Adipocyte (in vitro differentiated cells): ENCODE results near the gene PDCD1.
A peak's percentile ranks its signal among the peaks of the same experiment; 100 is the strongest.
"Not testable (repeated sequence)": the region's sequence is repeated elsewhere in the genome, so short reads cannot be mapped to it uniquely, and the experiment has no call there.

Source experiments
- DNase-seq: peaks from one replicate; pipeline ENCODE4 v3.0.0-alpha.2; 2015; ENCODE audit warnings: low read depth
- H3K27me3 ChIP-seq: replicated peaks from 2 replicates; pipeline ENCODE4 v1.7.0; 2013; ENCODE audit warnings: mild to moderate bottlenecking, low read length, moderate library complexity; ENCODE audit not compliant: control insufficient read depth, insufficient read depth
- H3K36me3 ChIP-seq: 2 replicates; pipeline ENCODE4 v1.7.0; 2013; ENCODE audit warnings: low read length, mild to moderate bottlenecking, moderate library complexity; ENCODE audit not compliant: control insufficient read depth, insufficient read depth, severe bottlenecking
- H3K4me1 ChIP-seq: 2 replicates; pipeline ENCODE4 v1.7.0; 2013; ENCODE audit warnings: mild to moderate bottlenecking, low read length, moderate library complexity; ENCODE audit not compliant: control insufficient read depth, insufficient read depth
- H3K4me3 ChIP-seq: 2 replicates; pipeline ENCODE4 v1.7.0; 2013; ENCODE audit warnings: mild to moderate bottlenecking, low read length, moderate library complexity
- H3K9ac ChIP-seq: 2 replicates; pipeline ENCODE4 v1.7.0; 2013; ENCODE audit warnings: mild to moderate bottlenecking, low read length, moderate library complexity
- H3K9me3 ChIP-seq: 2 replicates; pipeline ENCODE4 v1.7.0; 2013; ENCODE audit warnings: mild to moderate bottlenecking, low read length, moderate library complexity; ENCODE audit not compliant: control insufficient read depth

Gene PDCD1

DNA sequence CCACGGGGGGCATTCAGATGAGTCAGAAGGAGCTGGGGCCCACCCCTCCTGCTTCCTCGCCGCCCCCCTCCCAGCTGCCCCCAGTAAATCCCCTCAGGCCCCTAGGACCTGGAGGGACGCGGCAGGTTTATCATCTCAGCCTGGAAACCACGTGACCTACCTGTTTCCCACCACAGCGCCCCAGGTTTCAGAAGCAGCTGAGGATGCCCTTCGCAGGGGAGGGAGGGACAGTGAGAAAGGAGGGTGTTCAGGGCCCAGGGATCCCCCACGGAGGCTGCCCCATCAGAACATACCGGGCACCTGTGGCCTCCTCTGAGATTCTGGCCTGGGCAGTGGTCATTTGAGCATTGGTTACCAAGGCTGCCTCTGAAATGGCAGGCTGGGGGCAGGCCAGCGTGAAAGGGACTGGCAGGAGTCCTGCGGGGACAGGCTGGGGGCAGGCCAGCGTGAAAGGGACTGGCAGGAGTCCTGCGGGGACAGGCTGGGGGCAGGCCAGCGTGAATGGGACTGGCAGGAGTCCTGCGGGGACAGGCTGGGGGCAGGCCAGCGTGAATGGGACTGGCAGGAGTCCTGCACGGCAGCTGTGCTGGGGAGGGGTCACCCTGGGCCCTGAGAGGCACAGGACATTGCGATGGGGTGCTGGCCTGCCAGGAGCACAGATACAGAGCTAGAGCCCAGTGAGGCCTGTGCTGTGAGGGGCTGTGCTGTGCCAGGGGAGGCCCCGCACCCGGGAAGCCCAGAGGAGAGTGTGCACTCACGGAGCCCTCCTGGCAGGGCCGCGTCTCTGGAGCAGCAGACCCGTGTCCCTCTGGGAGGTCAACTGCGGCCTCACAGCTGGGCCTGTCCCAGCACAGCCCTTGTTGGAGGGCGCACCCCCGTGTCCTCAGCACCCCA, 48.1 kb downstream of the PDCD1 start:
- peaks cover 27% of the 10 kb centered on the region for H3K27me3 ChIP-seq

DNA sequence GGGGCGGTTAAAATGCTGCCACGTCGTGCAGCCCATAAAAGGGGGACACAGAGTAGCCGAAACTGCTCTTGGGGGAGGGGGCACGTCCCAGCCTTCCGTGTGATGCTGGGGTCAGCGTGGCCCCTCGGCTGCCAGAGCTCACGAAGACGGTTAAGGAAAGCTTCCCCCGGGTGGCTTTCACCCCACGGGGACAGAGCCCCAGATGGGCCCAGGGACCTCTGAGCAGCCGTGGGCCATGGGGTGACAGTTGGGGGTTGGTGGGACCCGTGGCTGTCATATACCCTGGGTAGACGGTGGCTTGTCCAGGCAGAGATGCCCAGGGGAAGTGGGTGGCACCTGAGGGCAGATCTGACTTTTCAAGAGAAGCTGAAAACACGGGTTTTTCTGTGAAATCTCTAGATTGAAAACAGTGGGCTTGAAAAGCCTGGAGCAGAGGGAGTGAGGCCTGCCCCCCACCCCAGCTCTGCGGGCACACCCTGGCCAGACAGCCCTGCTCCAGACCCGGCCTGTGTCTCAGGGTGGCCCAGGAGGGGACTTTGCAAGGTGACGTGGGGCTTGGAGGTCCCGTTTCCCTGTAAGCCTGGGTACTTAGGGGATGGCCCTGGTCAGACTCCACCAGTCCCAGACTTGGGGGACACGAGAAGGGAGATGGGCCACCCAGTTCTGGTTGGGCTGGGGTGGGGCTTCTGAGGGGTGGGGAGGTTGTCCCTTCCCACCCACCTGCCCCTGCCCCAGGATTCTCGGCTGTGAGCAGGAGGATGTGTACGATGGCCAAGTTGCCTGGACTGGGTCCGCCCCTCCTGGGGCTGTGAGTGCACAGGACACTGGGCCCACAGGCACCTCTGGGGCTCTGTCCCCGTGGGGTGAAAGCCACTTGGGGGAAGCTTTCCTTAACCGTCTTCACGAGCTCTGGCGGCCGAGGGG, 49.0 kb downstream of the PDCD1 start:
- Histone ChIP-seq H3K9ac (no peak overlapping the region), H3K4me1 (no peaks in the 10 kb centered on the region)
- DNase-seq: no peak

More for the DNA sequence above, 48.1 kb downstream of the PDCD1 start:
- H3K9ac ChIP-seq: no peak overlapping the region
- no peak for DNase-seq
- no peaks in the 10 kb centered on the region for H3K36me3 ChIP-seq
- H3K4me1 ChIP-seq: no peaks in the 10 kb centered on the region
- H3K4me3 ChIP-seq: no peak overlapping the region
- no peaks in the 10 kb centered on the region for H3K9me3 ChIP-seq

DNA sequence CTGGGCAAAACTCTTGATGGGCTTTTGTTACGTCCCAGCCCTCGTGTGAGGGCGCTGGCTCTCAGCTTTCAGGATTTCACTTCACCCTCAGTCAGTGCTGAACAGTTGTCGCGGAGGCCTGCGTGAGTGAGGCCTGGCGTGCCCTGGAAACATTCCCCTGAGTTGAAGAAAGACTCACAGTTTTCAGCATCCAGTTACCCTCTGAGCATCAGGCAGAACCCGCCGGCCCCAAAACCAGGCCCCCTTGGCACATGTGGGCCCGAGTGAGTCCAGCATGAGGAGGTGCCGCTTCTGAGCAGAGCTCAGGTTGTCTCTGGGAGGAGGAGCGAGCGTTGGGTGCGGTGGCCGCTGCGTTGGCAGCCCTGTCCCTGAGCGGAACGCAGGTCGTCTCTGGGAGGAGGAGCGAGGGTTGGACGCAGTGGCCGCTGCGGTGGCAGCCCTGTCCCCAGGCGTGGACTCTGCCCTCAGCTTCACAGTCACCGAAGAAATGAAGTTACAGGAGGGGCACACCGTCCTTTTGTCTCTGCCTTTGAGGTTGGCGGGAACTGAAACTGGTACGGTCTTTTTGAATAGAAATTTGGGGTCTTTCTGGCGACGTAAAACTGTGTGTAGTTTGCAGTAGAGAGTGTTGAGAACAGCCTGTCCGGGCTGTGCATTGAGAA, 49.8 kb downstream of the PDCD1 start, which contains the start of gene NEU4:
NEU4 (plus strand) TSS at position 473 of the 662 bp plus-strand sequence. CDS start 5,292 bp downstream, outside the sequence.
- no peak for DNase-seq
- no peaks in the 10 kb centered on the region for H3K4me1 ChIP-seq
- H3K36me3 ChIP-seq: no peaks in the 10 kb centered on the region
- H3K27me3 ChIP-seq: peaks cover 28% of the 10 kb centered on the region
- H3K4me3 ChIP-seq: no peak within 1 kb of the TSS
- H3K9ac ChIP-seq: no peak within 1 kb of the TSS
- H3K9me3 ChIP-seq: no peaks in the 10 kb centered on the region

More for the DNA sequence above, 49.0 kb downstream of the PDCD1 start:
- Histone ChIP-seq H3K27me3 (peaks cover 23% of the 10 kb centered on the region), H3K4me3 (no peak overlapping the region), H3K9me3 (no peaks in the 10 kb centered on the region), H3K36me3 (no peaks in the 10 kb centered on the region)

DNA sequence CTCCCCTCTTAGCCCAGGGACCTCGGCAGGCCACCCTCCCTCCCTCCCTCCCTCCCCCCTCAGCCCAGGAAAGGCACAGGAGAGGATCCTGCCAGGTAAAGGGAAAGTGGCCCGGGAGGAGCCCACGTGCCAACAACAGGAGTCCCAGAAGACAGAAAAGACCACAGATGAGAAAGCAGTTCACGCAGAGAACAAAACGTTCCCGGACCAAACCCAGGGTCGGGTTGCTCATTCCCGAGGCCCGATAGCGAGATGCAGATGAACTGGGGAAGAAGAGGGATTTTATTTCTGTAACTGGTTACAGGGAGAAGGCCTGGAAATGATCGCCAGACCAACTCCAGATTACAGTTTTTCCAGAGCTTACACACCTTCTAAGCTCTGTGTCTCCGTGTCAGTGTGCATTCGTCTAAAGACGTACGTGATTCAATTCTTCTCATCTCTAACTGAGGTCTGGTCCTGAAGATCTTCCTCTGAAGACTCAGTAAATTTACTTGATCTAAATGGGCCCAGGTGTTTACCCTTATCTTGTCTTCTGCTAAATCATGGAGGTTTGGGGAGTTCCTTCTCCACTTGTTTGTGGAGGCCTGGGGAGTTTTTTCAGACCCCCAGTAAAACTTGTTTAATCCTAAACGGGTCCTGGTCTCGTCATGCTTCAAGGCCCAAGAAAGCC, 50.5 kb downstream of the PDCD1 start:
- Histone ChIP-seq H3K4me3 (no peak overlapping the region), H3K36me3 (no peaks in the 10 kb centered on the region), H3K9me3 (no peaks in the 10 kb centered on the region), H3K27me3 (peaks cover 31% of the 10 kb centered on the region), H3K9ac (no peak overlapping the region), H3K4me1 (peaks cover 3% of the 10 kb centered on the region)
- DNase-seq: no peak

DNA sequence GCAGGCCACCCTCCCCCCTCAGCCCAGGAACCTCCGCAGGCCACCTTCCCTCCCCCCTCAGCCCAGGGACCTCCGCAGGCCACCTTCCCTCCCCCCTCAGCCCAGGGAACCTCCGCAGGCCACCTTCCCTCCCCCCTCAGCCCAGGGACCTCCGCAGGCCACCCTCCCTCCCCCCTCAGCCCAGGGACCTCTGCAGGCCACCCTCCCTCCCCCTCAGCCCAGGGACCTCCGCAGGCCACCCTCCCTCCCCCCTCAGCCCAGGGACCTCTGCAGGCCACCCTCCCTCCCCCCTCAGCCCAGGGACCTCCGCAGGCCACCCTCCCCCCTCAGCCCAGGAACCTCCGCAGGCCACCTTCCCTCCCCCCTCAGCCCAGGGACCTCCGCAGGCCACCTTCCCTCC, 52.5 kb downstream of the PDCD1 start:
- H3K27me3 ChIP-seq: peaks cover 35% of the 10 kb centered on the region
- H3K9me3 ChIP-seq, H3K4me3 ChIP-seq, H3K4me1 ChIP-seq, DNase-seq, H3K9ac ChIP-seq, H3K36me3 ChIP-seq: not testable (repeated sequence)

DNA sequence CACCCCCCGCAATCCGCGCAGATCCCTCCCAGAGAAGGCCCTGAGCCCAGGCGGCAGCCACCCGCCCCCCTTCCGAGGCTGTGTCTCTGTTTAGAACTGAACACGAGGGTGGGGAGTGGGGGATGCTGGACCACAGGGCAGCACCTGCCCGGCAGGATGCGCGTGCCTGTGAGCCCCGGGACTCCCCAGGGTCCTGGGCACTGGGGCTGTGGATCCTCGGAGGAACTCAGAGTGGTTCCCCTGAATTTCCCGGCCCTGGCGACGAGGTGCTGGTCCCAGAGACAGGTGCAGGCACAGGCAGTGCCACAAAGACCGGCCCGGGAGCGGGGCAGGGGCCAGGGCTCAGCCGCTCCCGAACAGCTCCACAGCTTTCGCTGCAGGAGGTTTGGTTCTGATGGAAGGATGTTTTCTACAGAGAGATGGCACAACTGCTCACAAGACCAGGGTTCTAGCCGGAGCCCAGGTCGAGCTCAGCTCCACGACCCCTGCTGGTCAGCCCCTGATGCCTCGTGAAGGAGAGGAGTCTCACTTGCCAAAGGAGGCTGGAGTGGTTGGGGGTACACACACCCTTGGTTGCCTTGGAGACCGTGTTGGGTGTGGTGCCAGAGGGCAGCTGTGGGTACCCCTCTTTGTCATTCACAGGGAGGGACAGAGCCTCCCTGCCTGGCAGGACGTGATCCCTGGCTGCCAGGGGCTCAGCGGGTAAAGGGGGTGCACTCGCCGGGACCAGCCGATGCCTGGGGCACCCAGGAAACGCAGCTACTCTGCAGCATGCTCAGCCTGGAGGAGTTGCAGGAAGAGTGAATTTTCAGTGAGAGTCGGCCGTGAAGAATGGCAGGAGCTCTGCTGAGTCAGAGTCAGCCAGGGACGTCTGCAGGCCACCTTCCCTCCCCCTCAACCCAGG, 54.1 kb downstream of the PDCD1 start:
- H3K36me3 ChIP-seq: no peaks in the 10 kb centered on the region
- peaks cover 3% of the 10 kb centered on the region for H3K4me1 ChIP-seq
- H3K4me3 ChIP-seq: no peak overlapping the region
- no peaks in the 10 kb centered on the region for H3K9me3 ChIP-seq
- peaks cover 32% of the 10 kb centered on the region for H3K27me3 ChIP-seq
- no peak overlapping the region for H3K9ac ChIP-seq
- peak; percentile 17 for DNase-seq

DNA sequence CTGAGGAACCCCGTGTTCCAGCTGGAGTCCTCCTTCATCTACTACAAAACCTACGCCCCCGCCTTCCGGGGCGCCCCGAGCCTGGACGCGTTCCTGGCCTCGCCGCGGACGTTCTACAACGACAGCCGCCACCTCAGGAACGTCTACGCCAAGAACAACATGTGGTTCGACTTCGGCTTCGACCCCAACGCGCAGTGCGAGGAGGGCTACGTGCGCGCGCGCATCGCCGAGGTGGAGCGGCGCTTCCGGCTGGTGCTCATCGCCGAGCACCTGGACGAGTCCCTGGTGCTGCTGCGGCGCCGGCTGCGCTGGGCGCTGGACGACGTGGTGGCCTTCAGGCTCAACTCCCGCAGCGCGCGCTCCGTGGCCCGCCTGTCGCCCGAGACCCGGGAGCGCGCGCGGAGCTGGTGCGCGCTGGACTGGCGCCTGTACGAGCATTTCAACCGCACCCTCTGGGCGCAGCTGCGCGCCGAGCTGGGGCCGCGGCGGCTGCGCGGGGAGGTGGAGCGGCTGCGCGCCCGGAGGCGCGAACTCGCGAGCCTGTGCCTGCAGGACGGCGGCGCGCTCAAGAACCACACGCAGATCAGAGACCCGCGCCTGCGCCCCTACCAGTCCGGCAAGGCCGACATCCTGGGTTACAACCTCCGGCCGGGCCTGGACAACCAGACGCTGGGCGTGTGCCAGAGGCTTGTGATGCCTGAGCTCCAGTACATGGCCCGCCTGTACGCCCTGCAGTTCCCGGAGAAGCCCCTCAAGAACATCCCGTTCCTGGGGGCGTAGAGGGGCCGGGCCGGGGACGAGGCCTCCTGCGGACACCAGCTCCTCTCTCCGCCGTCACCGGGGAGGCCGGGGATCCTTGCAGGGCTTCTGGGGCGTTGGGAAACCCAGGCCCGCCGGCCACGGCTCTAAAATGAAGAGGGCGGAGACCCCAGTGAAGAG, 55.0 kb downstream of the PDCD1 start:
- Histone ChIP-seq H3K27me3 (peaks cover 23% of the 10 kb centered on the region), H3K9ac (no peak overlapping the region), H3K4me3 (peak overlapping the region; percentile 73), H3K4me1 (peaks cover 3% of the 10 kb centered on the region), H3K9me3 (no peaks in the 10 kb centered on the region), H3K36me3 (no peaks in the 10 kb centered on the region)
- peak; percentile 69 for DNase-seq

DNA sequence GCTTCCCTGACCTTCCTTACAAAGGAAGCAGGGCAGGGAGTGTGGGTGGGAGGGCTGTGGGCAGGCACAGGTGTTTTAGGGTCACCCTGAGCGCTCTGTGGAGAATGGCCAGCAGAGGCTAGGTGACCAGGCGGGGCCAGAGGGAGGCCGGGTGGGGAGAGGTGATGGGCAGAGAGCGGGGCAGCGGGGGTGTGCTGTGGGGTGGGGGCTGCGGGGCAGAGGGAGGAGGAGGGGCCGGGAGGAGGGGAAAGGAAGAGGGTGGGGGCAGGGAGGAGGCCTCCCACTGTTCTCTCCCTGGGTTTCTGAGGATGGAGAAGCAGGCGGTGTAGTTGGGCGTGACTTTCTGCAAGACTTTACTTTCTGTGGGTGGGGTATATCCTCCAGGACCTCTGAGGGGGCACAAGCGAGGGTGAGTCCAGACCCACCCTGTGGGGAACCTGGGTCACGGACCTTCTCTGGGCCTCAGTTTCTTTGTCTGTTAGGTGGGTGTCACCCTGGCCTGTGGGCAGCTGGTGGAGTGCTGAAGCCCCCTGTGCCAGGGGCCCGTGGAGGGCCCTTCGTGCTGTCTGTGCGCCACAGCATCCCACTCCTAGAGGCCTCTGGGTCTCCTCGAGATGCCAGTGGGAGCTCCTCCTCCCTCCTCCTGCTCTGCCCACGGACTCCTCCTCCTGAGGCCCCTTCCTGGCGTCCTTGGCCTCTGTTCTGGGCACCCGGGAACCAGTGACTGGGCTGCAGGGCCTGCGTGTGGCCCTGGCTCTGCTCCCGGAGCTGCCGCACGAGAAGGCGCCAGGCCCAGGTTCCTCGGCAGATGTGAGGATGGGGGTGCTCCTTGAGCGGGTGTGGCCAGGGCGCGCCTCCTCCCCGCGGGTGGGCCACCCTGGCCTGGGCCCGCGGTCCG, 56.0 kb downstream of the PDCD1 start:
- peaks cover 3% of the 10 kb centered on the region for H3K4me1 ChIP-seq
- H3K9me3 ChIP-seq: no peaks in the 10 kb centered on the region
- H3K36me3 ChIP-seq: no peaks in the 10 kb centered on the region
- H3K9ac ChIP-seq: no peak overlapping the region
- DNase-seq: no peak
- peaks cover 25% of the 10 kb centered on the region for H3K27me3 ChIP-seq
- no peak overlapping the region for H3K4me3 ChIP-seq
